ENCODE measurements around the gene NFIC. TPM values are rescaled to one million over a fixed set of nuclear protein-coding genes. Genes with fewer than 3 reads are reported as not detected.
"Not testable (repeated sequence)": the region's sequence is repeated elsewhere in the genome, so short reads cannot be mapped to it uniquely, and the experiment has no call there.

NFIC gene
- total RNA-seq, 4 donors from 2014 or later = 102 to 236 (median 158) TPM

GRCh38 chr19:3426433-3426832, 60.0 kb downstream of the NFIC start:
- H3K4me3 ChIP-seq (ENCODE audit: low read depth, poor library complexity, severe bottlenecking) = no peak overlapping the region
- DNase-seq (ENCODE audit: low spot score in 2 of 2) = no peak
- TF ChIP-seq CTCF (IDR thresholded peaks at IDR 0.05) = no peak
- no peak for TF ChIP-seq POLR2A (IDR thresholded peaks at IDR 0.05)
- intact Hi-C loops (cut with DNase I; ENCODE audit: low total_unique reads) = no loop called here
- 92 to 95% methylated on average over 9 of the region's 9 CpGs for WGBS, 2 donors

DNA sequence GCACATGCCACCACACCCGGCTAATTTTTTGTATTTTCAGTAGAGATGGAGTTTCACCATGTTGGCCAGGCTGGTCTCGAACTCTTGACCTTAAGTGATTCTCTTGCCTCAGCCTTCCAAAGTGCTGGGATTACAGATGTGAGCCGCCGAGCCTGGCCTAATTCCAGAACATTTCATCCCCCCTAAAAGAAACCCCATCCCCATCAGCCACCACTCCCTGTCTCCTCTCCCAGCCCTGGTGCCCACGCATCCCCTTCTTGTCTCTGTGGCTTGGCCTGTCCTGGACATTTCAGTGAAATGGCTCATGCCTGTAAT, 63.9 kb downstream of the NFIC start:
- 50 to 55% methylated on average over 5 of the region's 5 CpGs for WGBS, 2 donors
- DNase-seq (ENCODE audit: low spot score in 2 of 2); H3K4me3 ChIP-seq (ENCODE audit: low read depth, poor library complexity, severe bottlenecking): not testable (repeated sequence)
- intact Hi-C loops (cut with DNase I; ENCODE audit: low total_unique reads) = loop anchor here (5.0 kb wide), 1 partner anchor 103 kb away; no protein-coding TSS in a partner anchor

DNA sequence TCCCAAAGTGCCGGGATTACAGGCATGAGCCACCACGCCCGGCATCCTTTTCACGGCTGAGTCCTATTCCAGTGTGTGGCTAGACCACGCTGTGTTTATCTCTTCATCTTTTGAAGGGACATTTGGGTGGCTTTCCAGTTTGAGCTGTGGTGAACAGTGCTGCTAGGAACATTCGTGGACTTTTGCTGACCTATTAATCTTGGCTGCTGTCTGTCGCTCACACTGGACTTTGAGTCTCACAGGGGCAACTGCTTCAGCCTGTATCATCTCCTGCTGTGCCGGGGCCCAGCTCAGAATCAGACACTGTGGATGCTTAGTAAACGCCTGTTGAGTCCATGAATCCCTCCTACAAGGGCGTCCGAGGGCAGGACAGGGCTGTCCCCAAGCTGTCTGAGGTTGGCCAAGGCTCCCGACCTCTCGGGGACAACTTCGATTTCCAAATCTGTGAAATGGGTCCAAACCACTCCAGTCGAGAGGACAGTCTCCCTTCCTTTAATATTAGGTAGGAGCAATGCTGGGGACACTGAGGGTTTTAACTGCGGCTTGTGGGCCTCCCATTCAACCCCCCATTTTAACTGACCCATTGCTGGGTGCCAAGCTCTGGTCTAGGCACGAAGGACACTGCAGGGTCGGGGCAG, 65.5 kb downstream of the NFIC start:
- TF ChIP-seq CTCF (IDR thresholded peaks at IDR 0.05) = no peak
- no peak for TF ChIP-seq POLR2A (IDR thresholded peaks at IDR 0.05)
- intact Hi-C loops (cut with DNase I; ENCODE audit: low total_unique reads) = loop anchor here (5.0 kb wide), 1 partner anchor 105 kb away; no protein-coding TSS in a partner anchor
- DNase-seq (ENCODE audit: low spot score in 2 of 2) = no peak
- H3K4me3 ChIP-seq (ENCODE audit: low read depth, poor library complexity, severe bottlenecking) = no peak overlapping the region
- WGBS, 2 donors = 82 to 83% methylated on average over 17 to 18 of the region's 18 CpGs

DNA sequence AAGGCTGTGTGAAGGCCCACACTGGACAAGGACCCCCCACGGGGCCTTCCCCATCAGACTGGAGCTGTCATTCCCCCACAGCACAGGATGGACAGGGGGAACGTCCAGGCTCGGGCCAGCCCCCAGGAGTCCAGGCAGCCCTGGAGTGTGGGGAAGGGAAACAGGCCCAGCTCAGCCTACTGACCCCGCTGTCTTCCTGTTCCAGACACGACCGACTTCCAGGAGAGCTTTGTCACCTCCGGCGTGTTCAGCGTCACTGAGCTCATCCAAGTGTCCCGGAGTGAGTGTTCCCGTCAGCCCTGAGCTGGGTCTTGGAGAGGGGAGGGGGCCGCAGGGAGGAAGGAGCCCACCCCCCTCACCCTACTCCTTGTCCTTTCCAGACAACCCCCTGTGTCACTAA, 66.9 kb downstream of the NFIC start:
- no peak overlapping the region for H3K4me3 ChIP-seq (ENCODE audit: low read depth, poor library complexity, severe bottlenecking)
- TF ChIP-seq POLR2A (IDR thresholded peaks at IDR 0.05) (no peak), CTCF (IDR thresholded peaks at IDR 0.05) (no peak)
- whole genome bisulfite sequencing, 2 donors = 92 to 94% methylated on average over 10 to 12 of the region's 12 CpGs
- intact Hi-C loops (cut with DNase I; ENCODE audit: low total_unique reads) = loop anchor here (5.0 kb wide), 1 partner anchor 106 kb away; no protein-coding TSS in a partner anchor
- no peak for DNase-seq (ENCODE audit: low spot score in 2 of 2)

DNA sequence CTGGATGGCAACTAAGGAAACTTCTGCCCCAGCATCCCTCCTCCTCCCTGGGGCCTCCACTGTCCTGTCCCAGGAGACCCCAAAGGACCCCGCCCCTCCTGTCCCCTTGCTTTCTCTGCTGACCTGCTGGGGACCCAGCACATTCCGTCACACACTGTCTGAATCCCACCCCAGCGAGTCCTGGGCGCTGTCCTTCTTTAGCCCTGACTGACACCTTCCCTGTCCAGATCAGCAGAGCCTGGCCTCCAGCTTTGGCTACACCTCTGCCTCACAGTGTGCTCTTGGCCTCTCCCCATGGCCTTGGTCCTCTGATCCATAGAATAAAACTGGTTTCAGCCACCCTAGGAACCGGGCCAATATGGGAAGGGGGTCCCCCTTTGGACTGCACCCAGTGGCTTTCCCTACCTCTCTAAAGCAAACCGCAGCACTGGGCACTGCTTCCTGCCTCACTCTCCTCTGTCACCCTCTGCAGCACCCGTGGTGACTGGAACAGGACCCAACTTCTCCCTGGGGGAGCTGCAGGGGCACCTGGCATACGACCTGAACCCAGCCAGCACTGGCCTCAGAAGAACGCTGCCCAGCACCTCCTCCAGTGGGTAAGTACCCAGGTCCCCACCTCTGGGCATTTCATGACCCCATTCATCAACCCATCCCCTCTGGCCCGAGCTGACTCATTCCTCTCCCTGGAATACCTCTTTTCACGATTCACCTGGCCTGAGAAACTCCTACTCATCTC, 67.6 kb downstream of the NFIC start:
- DNase-seq (ENCODE audit: low spot score in 2 of 2) = no peak
- intact Hi-C loops (cut with DNase I; ENCODE audit: low total_unique reads) = loop anchor here (5.0 kb wide), 1 partner anchor 107 kb away; no protein-coding TSS in a partner anchor
- 87 to 91% methylated on average over 11 of the region's 11 CpGs for WGBS, 2 donors
- TF ChIP-seq CTCF (IDR thresholded peaks at IDR 0.05) (no peak), POLR2A (IDR thresholded peaks at IDR 0.05) (no peak)
- H3K4me3 ChIP-seq (ENCODE audit: low read depth, poor library complexity, severe bottlenecking) = no peak overlapping the region
